Mesendoderm (in vitro differentiated cells): ENCODE data around the gene FGF5.

ENCODE experiments used
- DNase-seq: peaks from one replicate; pipeline ENCODE4 v3.0.0; 2013
- H2AK5ac ChIP-seq: 2 replicates; pipeline ENCODE4 v1.6.1; 2013; ENCODE audit warnings: low read length, inconsistent platforms
- H2BK120ac ChIP-seq: 2 replicates; pipeline ENCODE4 v1.6.1; 2013; ENCODE audit warnings: low read depth, mild to moderate bottlenecking, low read length, moderate library complexity, mixed read lengths
- H2BK15ac ChIP-seq: replicated peaks from 2 replicates; pipeline ENCODE4 v1.6.1; 2013; ENCODE audit warnings: low read depth, mild to moderate bottlenecking, moderate library complexity
- H2BK5ac ChIP-seq: 2 replicates; pipeline ENCODE4 v1.6.1; 2013; ENCODE audit warnings: low read length, inconsistent platforms
- H3K18ac ChIP-seq: 2 replicates; pipeline ENCODE4 v1.6.1; 2013; ENCODE audit warnings: mild to moderate bottlenecking, low read length, mixed read lengths
- H3K23ac ChIP-seq: one replicate; pipeline ENCODE4 v1.6.1; 2013; ENCODE audit warnings: low read length
- H3K27ac ChIP-seq: 2 replicates; pipeline ENCODE4 v1.5.1; 2013; ENCODE audit warnings: low read depth, mild to moderate bottlenecking, inconsistent platforms, low read length, moderate library complexity
- H3K27me3 ChIP-seq: 2 replicates; pipeline ENCODE4 v1.6.1; 2013; ENCODE audit warnings: low read length, control low read depth, mild to moderate bottlenecking, inconsistent platforms; ENCODE audit not compliant: insufficient read depth, poor library complexity
- H3K36me3 ChIP-seq: 2 replicates; pipeline ENCODE4 v1.6.1; 2013; ENCODE audit warnings: low read length, inconsistent platforms; ENCODE audit not compliant: control insufficient read depth, insufficient read depth
- H3K4ac ChIP-seq: one replicate; pipeline ENCODE4 v1.6.1; 2013; ENCODE audit warnings: low read depth, mild to moderate bottlenecking, low read length, moderate library complexity
- H3K4me1 ChIP-seq: 2 replicates; pipeline ENCODE4 v1.6.1; 2013; ENCODE audit warnings: low read depth, low read length, inconsistent platforms; ENCODE audit not compliant: control insufficient read depth
- H3K4me2 ChIP-seq: 2 replicates; pipeline ENCODE4 v1.6.1; 2013; ENCODE audit warnings: low read length
- H3K4me3 ChIP-seq: 2 replicates; pipeline ENCODE4 v1.5.1; 2013; ENCODE audit warnings: mild to moderate bottlenecking, low read length
- H3K56ac ChIP-seq: one replicate; pipeline ENCODE4 v1.6.1; 2013; ENCODE audit warnings: low read length
- H3K79me1 ChIP-seq: 2 replicates; pipeline ENCODE4 v1.6.1; 2013; ENCODE audit warnings: low read length, inconsistent platforms
- H3K79me2 ChIP-seq: 2 replicates; pipeline ENCODE4 v1.6.1; 2013; ENCODE audit warnings: mild to moderate bottlenecking, low read length; ENCODE audit not compliant: control insufficient read depth, insufficient read depth
- H3K9ac ChIP-seq: 2 replicates; pipeline ENCODE4 v1.6.1; 2013; ENCODE audit warnings: low read length, inconsistent platforms
- H4K5ac ChIP-seq: one replicate; pipeline ENCODE4 v1.6.1; 2013; ENCODE audit warnings: low read length
- H4K8ac ChIP-seq: one replicate; pipeline ENCODE4 v1.6.1; 2013; ENCODE audit warnings: low read depth, mild to moderate bottlenecking, control low read depth, low read length, moderate library complexity
- WGBS: extraction: QIAGEN DNeasy Blood & Tissue Kit; methylation state at CpG from one replicate; pipeline ENCODE4 v1.1.7; 2013; ENCODE audit warnings: low lambda C conversion rate, missing lambda C conversion rate; ENCODE audit not compliant: insufficient coverage; ENCODE audit errors: extremely low coverage; 5-methylcytosine and 5-hydroxymethylcytosine counted together

Gene FGF5

GRCh38 chr4:80255329-80256095, 11.0 kb upstream of the FGF5 start:
- Histone ChIP-seq H3K4me2 (no peak overlapping the region), H3K27ac (no peak overlapping the region), H3K27me3 (no peaks in the 10 kb centered on the region), H3K79me2 (no peaks in the 10 kb centered on the region), H3K36me3 (no peaks in the 10 kb centered on the region), H3K18ac (no peak overlapping the region), H4K5ac (no peak overlapping the region), H3K4me1 (no peaks in the 10 kb centered on the region), H4K8ac (no peak overlapping the region), H3K4ac (no peak overlapping the region), H2BK120ac (no peak overlapping the region), H3K23ac (no peak overlapping the region), H3K56ac (no peak overlapping the region), H2BK5ac (no peak overlapping the region), H3K9ac (no peak overlapping the region), H2AK5ac (no peak overlapping the region), H2BK15ac (no peak overlapping the region), H3K4me3 (no peak overlapping the region), H3K79me1 (no peaks in the 10 kb centered on the region)
- no peak for DNase-seq
- no CpG with 5 or more reads among the region's 7 CpGs for WGBS

GRCh38 chr4:80257851-80258250, 8.6 kb upstream of the FGF5 start:
- Histone ChIP-seq H3K4ac (no peak overlapping the region), H3K79me2 (no peaks in the 10 kb centered on the region), H3K18ac (no peak overlapping the region), H3K56ac (no peak overlapping the region), H3K4me1 (peaks cover 2% of the 10 kb centered on the region), H4K5ac (no peak overlapping the region), H2BK5ac (no peak overlapping the region), H3K36me3 (no peaks in the 10 kb centered on the region), H3K23ac (no peak overlapping the region), H2BK120ac (no peak overlapping the region), H4K8ac (no peak overlapping the region), H3K4me2 (no peak overlapping the region), H3K9ac (no peak overlapping the region), H2BK15ac (no peak overlapping the region), H2AK5ac (no peak overlapping the region), H3K27ac (no peak overlapping the region), H3K4me3 (no peak overlapping the region), H3K27me3 (peaks cover 6% of the 10 kb centered on the region), H3K79me1 (no peaks in the 10 kb centered on the region)
- DNase-seq = no peak

GRCh38 chr4:80259012-80259411, 7.5 kb upstream of the FGF5 start:
- H3K23ac ChIP-seq = no peak overlapping the region
- no peaks in the 10 kb centered on the region for H3K36me3 ChIP-seq
- H4K8ac ChIP-seq = no peak overlapping the region
- H3K18ac ChIP-seq = no peak overlapping the region
- no peaks in the 10 kb centered on the region for H3K79me1 ChIP-seq
- peaks cover 3% of the 10 kb centered on the region for H3K4me1 ChIP-seq
- H3K4me2 ChIP-seq = no peak overlapping the region
- no CpG with 5 or more reads among the region's 4 CpGs for WGBS
- H2BK15ac ChIP-seq = no peak overlapping the region
- no peaks in the 10 kb centered on the region for H3K79me2 ChIP-seq
- no peak overlapping the region for H3K9ac ChIP-seq
- H2AK5ac ChIP-seq = no peak overlapping the region
- H2BK5ac ChIP-seq = no peak overlapping the region
- no peak overlapping the region for H3K4me3 ChIP-seq
- no peak overlapping the region for H2BK120ac ChIP-seq
- H3K27me3 ChIP-seq = peaks cover 10% of the 10 kb centered on the region
- H3K27ac ChIP-seq = no peak overlapping the region
- H3K4ac ChIP-seq = no peak overlapping the region
- no peak overlapping the region for H4K5ac ChIP-seq
- H3K56ac ChIP-seq = no peak overlapping the region
- no peak for DNase-seq

GRCh38 chr4:80259817-80260216, 6.6 kb upstream of the FGF5 start:
- H3K4me3 ChIP-seq = no peak overlapping the region
- H2BK15ac ChIP-seq = no peak overlapping the region
- H3K36me3 ChIP-seq = no peaks in the 10 kb centered on the region
- H3K79me2 ChIP-seq = no peaks in the 10 kb centered on the region
- H2BK120ac ChIP-seq = no peak overlapping the region
- H2BK5ac ChIP-seq = no peak overlapping the region
- no peak overlapping the region for H4K8ac ChIP-seq
- H3K56ac ChIP-seq = no peak overlapping the region
- no peak overlapping the region for H3K4me2 ChIP-seq
- H3K23ac ChIP-seq = no peak overlapping the region
- peaks cover 5% of the 10 kb centered on the region for H3K4me1 ChIP-seq
- no peak overlapping the region for H3K18ac ChIP-seq
- H4K5ac ChIP-seq = no peak overlapping the region
- no CpG with 5 or more reads among the region's 3 CpGs for WGBS
- H3K27me3 ChIP-seq = peaks cover 18% of the 10 kb centered on the region
- no peak overlapping the region for H2AK5ac ChIP-seq
- H3K4ac ChIP-seq = no peak overlapping the region
- H3K79me1 ChIP-seq = no peaks in the 10 kb centered on the region
- no peak overlapping the region for H3K9ac ChIP-seq
- no peak for DNase-seq
- no peak overlapping the region for H3K27ac ChIP-seq

- DNase-seq = no peak
- peaks cover 7% of the 10 kb centered on the region for H3K4me1 ChIP-seq
- H3K27ac ChIP-seq = no peak overlapping the region
- H3K79me1 ChIP-seq = no peaks in the 10 kb centered on the region
- H3K4ac ChIP-seq = no peak overlapping the region
- H3K79me2 ChIP-seq = no peaks in the 10 kb centered on the region
- WGBS = no CpG with 5 or more reads among the region's 3 CpGs
- no peak overlapping the region for H3K4me3 ChIP-seq
- H2BK120ac ChIP-seq = no peak overlapping the region
- no peak overlapping the region for H2BK5ac ChIP-seq
- no peak overlapping the region for H3K56ac ChIP-seq
- no peak overlapping the region for H4K5ac ChIP-seq
- H2BK15ac ChIP-seq = no peak overlapping the region
- H3K23ac ChIP-seq = no peak overlapping the region
- H3K27me3 ChIP-seq = peaks cover 40% of the 10 kb centered on the region
- no peak overlapping the region for H3K4me2 ChIP-seq
- no peak overlapping the region for H4K8ac ChIP-seq
- H2AK5ac ChIP-seq = peak overlapping the region; percentile 50
- H3K9ac ChIP-seq = no peak overlapping the region
- H3K36me3 ChIP-seq = no peaks in the 10 kb centered on the region
- no peak overlapping the region for H3K18ac ChIP-seq
Measured at GRCh38 chr4:80261989-80262600, 4.4 kb upstream of the FGF5 start.
